ENCODE results near the gene CRYBB3.
A peak's percentile ranks its signal among the peaks of the same experiment; 100 is the strongest.

Gene CRYBB3

DNA sequence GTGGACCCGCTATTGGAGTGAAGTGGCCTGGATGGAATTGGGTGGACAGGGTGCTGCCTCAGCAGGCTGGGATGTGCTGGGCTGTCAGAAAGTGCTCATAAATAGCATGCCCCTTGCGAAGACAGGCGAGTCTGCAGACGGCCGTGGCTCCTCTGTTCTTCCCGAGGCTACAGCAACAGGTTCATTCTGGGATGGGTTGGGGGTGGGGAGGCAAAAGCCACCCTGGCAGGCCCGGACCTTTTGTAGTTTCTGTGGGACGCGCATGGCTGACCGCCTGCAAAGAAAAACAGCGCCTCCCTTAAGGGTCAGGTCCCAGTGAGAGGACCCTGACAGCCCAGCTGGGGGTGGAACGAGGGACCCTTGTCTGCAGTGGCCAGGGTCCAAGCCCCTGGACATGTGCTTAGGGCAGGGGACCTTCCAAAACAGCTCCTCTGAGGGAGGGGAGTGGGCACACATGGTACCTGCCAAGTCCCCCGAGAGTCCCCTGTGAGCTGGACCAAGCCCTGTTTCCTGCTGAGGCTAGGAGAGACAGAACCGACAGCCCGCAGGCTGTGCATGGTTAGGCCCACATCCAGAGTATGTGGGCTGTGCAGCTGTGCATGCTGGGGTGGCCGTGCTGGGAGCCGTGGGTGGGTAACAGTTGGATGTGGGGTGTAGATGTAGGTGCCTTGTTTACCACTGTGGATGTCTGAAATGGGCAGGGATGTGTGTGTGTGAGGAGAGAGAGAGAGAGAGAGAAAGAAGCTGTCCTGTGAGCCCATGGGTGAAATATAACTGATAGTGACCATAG, at the start of gene CRYBB3:
Gene CRYBB3 (plus strand): TSS at position 128 of the 790 bp plus-strand sequence. CDS start 1,539 bp downstream, outside the sequence.
- Histone ChIP-seq H3K9ac (peak within 1 kb of the TSS in 3 of 11 experiments; percentile 11 to 61 (median 44); a peak in 4 of 22 replicates), H3K4me1 (peaks cover 7 to 34% (median 28%) of the 10 kb centered on the region in 10 experiments; a peak in 18 of 20 replicates), H3K36me3 (no peaks in the 10 kb centered on the region), H3K27me3 (no peaks in the 10 kb centered on the region), H3K27ac (no peak within 1 kb of the TSS), H3K4me2 (peak within 1 kb of the TSS in 10 of 11 experiments; percentile 15 to 91 (median 83); a peak in 18 of 22 replicates), H4K20me1 (peaks cover 0 to 18% (median 8%) of the 10 kb centered on the region in 11 experiments; a peak in 8 of 22 replicates), H3K9me3 (replicated peaks in 1 of 11) (no peaks in the 10 kb centered on the region), H3K4me3 (peak within 1 kb of the TSS in 1 of 10 experiments; percentile 4; a peak in 2 of 20 replicates)
- TF ChIP-seq Cebpa-rat (IDR thresholded peaks at IDR 0.05) = no peak

DNA sequence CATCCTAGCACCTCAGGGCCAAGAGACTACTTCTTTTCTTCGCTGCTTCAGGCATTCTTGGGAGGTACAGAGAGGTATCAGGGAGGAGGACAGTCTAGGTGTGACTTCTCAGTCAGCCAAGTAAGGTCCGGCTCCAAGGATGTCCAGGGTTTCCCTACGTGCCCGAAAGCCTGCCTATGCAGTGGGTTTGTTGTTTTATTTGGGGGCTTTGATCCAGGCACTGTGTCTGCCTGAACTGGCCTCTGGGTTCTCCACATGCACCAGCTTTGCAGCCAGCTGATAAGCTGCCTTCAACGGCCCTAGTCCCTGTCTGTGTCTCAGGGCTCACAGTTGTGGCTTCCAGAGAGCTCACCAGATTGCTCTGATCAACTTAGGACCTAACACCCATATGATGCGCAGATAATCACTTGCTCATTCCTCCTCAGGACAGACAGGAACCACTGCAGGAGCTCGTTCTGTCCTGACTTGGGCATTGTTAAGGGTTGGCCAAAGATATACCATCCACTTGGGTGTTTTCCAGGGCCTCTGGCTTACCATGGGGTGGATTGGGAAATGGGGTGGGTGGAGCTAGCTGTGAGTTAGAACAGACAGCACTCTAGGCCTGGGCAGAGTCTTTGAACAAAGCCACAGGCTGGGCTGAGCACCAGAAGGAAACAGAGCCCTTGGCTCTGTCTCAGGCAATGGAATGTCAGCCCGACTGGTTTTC, 45.5 kb upstream of the CRYBB3 start:
- Histone ChIP-seq H3K9ac (no peak overlapping the region), H3K27me3 (no peaks in the 10 kb centered on the region), H3K4me1 (no peaks in the 10 kb centered on the region), H3K4me3 (no peak overlapping the region), H3K9me3 (replicated peaks in 1 of 11) (no peaks in the 10 kb centered on the region), H3K36me3 (no peaks in the 10 kb centered on the region), H4K20me1 (peaks cover 0 to 4% (median 0%) of the 10 kb centered on the region in 11 experiments; a peak in 2 of 22 replicates), H3K27ac (no peak overlapping the region), H3K4me2 (no peak overlapping the region)
- no peak for TF ChIP-seq Cebpa-rat (IDR thresholded peaks at IDR 0.05)

DNA sequence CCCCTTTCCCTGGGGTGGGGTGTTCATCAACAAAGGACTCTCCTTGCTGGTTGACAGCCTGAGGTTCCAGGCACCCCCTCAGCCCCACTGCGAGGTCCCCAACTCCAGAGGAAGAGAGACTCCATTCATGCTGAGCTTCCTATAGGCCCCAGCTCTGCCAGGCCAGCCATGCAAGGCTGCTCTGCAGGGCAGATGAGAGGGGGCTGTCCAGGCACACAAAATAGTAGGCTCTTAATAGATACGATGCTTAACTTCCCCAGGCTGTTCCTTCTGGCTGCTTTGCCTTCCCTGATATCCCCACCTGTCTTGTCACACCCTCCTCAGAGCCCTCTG, 45.0 kb upstream of the CRYBB3 start:
- no peak overlapping the region for H3K4me2 ChIP-seq
- H3K36me3 ChIP-seq = no peaks in the 10 kb centered on the region
- H3K4me3 ChIP-seq = no peak overlapping the region
- H3K27me3 ChIP-seq = no peaks in the 10 kb centered on the region
- H3K27ac ChIP-seq = no peak overlapping the region
- H3K9me3 ChIP-seq (replicated peaks in 1 of 11) = no peaks in the 10 kb centered on the region
- H3K9ac ChIP-seq = no peak overlapping the region
- TF ChIP-seq Cebpa-rat (IDR thresholded peaks at IDR 0.05) = no peak
- no peaks in the 10 kb centered on the region for H3K4me1 ChIP-seq
- peaks cover 0 to 5% (median 0%) of the 10 kb centered on the region in 11 experiments; a peak in 2 of 22 replicates for H4K20me1 ChIP-seq

DNA sequence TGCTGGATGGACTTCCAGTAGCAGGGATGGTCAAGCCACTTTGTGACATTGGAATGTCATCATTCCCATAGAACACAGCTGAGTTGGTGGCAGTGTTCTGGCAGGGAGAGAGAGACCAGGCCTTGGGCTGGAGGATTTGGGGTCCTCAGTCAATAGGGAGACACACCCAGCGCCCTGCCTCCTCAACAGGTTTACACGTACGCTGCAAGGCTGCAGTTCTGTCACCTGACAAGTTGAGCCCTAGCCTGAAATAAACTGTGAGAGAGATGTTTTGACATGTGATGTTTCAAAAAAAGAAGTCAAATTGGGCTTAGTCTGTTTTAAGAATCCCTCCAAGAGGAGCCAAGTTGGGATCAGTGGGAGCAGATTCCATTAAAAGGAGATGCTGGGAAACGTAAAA, 42.9 kb upstream of the CRYBB3 start:
- Histone ChIP-seq H3K27ac (no peak overlapping the region), H3K4me2 (no peak overlapping the region), H3K4me3 (no peak overlapping the region), H3K36me3 (no peaks in the 10 kb centered on the region), H3K4me1 (no peaks in the 10 kb centered on the region), H3K9ac (no peak overlapping the region), H4K20me1 (peaks cover 0 to 5% (median 0%) of the 10 kb centered on the region in 11 experiments; a peak in 3 of 22 replicates), H3K9me3 (replicated peaks in 1 of 11) (no peaks in the 10 kb centered on the region), H3K27me3 (no peaks in the 10 kb centered on the region)
- no peak for TF ChIP-seq Cebpa-rat (IDR thresholded peaks at IDR 0.05)

DNA sequence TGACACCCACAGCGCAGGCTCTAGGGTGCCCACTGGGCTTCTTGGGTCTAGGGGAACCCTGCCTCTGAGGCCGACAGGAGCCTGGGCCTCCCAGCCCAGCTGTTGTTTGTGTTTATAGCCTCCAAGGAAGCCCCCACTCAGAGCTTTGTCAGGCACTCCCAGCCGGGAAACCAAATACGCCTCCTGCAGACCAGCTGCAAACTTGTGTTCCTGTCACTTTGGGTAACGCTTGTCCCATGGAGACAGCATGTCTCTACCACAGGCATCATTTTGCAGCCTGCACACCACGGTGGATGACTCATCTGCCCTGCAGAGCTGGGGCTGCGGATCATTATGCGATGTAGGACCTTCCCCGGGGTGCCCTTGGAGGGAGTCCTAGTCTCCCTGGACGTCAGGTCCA, 40.6 kb upstream of the CRYBB3 start:
- Histone ChIP-seq H3K27ac (no peak overlapping the region), H3K4me1 (no peaks in the 10 kb centered on the region), H3K27me3 (no peaks in the 10 kb centered on the region), H3K9me3 (replicated peaks in 1 of 11) (no peaks in the 10 kb centered on the region), H3K9ac (no peak overlapping the region), H3K4me3 (no peak overlapping the region), H3K4me2 (no peak overlapping the region), H3K36me3 (no peaks in the 10 kb centered on the region), H4K20me1 (peaks cover 0 to 5% (median 0%) of the 10 kb centered on the region in 11 experiments; a peak in 3 of 22 replicates)
- TF ChIP-seq Cebpa-rat (IDR thresholded peaks at IDR 0.05) = no peak

DNA sequence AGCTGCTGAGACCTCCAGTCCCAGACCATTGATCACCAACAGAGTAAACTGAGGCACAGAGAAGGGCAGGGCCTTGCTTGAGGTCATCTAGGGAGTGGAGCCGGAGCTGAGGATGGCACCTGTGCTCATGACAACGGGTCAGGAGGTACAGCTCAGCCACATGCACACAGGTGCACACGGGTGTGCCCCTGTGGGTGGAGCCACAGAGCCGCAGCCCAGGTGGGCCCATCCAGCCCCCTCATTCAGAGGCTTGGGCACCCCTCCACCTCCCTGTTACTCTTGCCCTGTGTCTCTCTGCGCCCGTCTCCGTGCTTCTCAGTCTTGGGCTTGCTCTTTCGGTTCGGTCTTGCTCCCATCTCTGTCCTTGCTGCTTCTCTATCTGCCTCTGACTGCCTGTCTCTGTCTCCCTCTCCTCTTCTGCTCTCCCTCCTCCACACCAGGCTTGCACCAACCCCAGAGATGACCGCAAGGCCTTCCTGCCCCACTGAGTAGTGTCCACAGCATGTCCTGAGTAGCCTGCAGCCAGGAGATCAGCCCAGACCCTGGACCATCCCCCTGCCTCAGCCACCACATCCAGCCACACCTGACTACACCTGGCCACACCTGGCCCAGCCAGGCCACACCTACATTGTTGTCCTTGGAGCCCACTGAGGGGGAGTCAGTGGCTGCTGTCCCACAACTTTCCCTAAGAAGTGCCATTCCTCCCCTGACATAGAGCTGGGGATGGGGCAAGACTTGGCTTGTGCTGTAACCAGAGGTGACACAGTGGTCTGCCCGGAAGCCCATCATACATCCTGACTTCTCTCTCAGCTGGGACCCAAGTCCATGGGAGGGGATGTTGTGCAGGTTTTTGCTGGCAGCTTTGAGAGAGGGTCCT, 39.3 kb upstream of the CRYBB3 start:
- Histone ChIP-seq H3K9me3 (replicated peaks in 1 of 11) (no peaks in the 10 kb centered on the region), H3K9ac (no peak overlapping the region), H4K20me1 (peaks cover 0 to 5% (median 0%) of the 10 kb centered on the region in 11 experiments; a peak in 3 of 22 replicates), H3K27me3 (no peaks in the 10 kb centered on the region), H3K36me3 (no peaks in the 10 kb centered on the region), H3K4me3 (no peak overlapping the region), H3K4me2 (no peak overlapping the region), H3K27ac (no peak overlapping the region), H3K4me1 (no peaks in the 10 kb centered on the region)
- no peak for TF ChIP-seq Cebpa-rat (IDR thresholded peaks at IDR 0.05)

DNA sequence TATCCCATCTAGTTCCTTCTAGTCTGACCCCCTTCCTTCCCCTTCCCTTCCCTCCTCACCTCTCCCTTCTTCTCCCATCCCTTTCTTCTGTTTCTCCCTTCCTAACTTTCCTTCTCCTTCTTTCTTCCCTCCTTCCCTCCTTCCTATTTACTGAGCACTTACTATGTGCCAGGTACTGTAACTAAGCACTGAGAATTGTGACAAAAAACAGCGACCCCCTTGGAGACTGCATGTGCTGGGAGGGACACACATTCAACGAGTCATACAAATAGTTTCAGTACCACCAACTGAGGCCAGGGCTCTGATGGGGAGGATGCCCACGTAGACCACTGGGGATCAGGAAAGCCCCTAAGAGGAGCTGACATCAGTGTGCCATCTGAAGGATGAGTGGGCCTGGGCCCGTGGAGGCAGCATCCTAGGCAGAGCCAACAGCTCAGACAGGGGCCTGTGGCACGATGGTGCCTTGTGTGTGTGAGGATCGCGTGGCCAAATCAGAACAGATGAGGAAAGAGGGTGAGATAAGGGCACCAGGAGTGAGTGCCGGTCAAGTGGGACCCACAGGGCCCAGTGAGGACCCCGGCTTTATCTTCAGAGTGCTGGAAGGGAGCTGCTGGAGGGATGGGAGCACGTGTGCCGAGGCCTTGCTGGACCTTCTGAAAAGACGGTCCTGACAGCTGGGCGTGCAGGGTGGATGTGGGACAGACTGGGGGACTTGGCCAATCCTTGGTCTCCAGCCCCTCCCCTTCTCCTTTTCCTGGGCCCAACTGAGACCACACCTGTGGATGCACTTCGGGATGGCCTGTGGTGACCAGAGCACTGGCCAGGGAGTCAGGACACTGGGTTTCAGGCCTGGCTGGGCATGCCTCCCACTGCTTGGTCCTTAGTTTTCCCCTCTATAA, 38.4 kb upstream of the CRYBB3 start:
- no peak for TF ChIP-seq Cebpa-rat (IDR thresholded peaks at IDR 0.05)
- Histone ChIP-seq H3K9me3 (replicated peaks in 1 of 11) (no peaks in the 10 kb centered on the region), H3K4me2 (no peak overlapping the region), H3K4me3 (no peak overlapping the region), H3K9ac (no peak overlapping the region), H4K20me1 (peaks cover 0 to 5% (median 0%) of the 10 kb centered on the region in 11 experiments; a peak in 3 of 22 replicates), H3K4me1 (no peaks in the 10 kb centered on the region), H3K27me3 (no peaks in the 10 kb centered on the region), H3K36me3 (no peaks in the 10 kb centered on the region), H3K27ac (no peak overlapping the region)

DNA sequence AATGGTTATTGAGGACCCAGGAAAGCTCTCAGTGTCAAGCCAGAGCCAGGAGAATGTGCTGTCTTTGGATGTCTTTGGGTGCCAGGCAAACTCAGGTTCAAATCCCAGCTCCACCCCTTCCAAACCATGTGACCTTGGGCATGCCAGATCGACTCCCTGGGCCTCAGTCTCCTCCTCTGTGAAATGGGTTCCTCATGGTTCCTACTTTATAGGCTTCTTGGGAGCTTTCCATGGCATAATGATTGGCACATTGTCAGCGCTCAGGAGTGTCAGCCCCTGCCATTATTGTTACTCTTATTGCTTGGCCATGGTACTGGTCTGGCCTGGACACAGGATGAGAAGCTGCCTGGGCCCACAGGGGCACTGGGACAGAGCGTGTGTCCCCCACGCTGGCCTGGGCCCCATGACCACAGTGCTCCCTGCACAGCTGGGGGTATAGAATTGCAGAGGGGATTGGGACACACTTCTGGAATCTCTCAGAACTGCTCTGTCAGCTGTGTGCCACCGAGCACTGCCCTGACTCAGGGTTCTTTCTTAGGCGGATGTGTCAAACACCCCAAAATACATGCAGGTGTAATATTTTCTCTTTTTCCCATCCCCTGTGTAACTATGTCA, 37.6 kb upstream of the CRYBB3 start:
- H3K9me3 ChIP-seq (replicated peaks in 1 of 11) = no peaks in the 10 kb centered on the region
- no peaks in the 10 kb centered on the region for H3K36me3 ChIP-seq
- H3K4me3 ChIP-seq = no peak overlapping the region
- no peak overlapping the region for H3K4me2 ChIP-seq
- peaks cover 0 to 5% (median 0%) of the 10 kb centered on the region in 11 experiments; a peak in 3 of 22 replicates for H4K20me1 ChIP-seq
- H3K4me1 ChIP-seq = no peaks in the 10 kb centered on the region
- no peak for TF ChIP-seq Cebpa-rat (IDR thresholded peaks at IDR 0.05)
- no peaks in the 10 kb centered on the region for H3K27me3 ChIP-seq
- H3K27ac ChIP-seq = no peak overlapping the region
- no peak overlapping the region for H3K9ac ChIP-seq
